Heart left ventricle (tissue), 13 donors: Measurements from ENCODE around the gene DOHH.

Source experiments
- CTCF ChIP-seq, 12 donors: fragments of 200-600 bp; sonication (generic) in 4 of 12; IDR thresholded peaks; one replicate each; pipeline versions ENCODE4 v1.5.0 to v1.8.0; 2018 to 2022; ENCODE audit warnings: antibody characterized with exemption in 12 of 12, mild to moderate bottlenecking in 5 of 12
- POLR2A ChIP-seq, 2 donors: fragments of 450-650 bp; IDR thresholded peaks; one replicate each; pipeline ENCODE4 v1.6.1; 2017; ENCODE audit warnings: antibody characterized with exemption in 2 of 2, mild to moderate bottlenecking in 2 of 2, moderate library complexity in 2 of 2
- donor health status: ischemic (EF 13 %, LVEDD 7.1; RV severe dilation, severe dysfunction).
- donor health status: DM: no; HTN: yes; CAD: no.
- donor health status: DM: no; HTN: no; CAD: no.
- donor health status: ischemic (EF 25% LVEDD 6.9; RV normal size, moderate dysfunction).
- donor health status: ischemic (EF 25% LVEDD 5.7; RV mildly dilated, moderate dysfunction).
- donor health status: ischemic (EF 35%, LVEDD 5.7; RV mildly dilated, moderate dysfunction).
- donor health status: nonischemic (EF 11% LVEDD 7.7; RV severe dilation, severe dysfunction).
- donor health status: DM: yes; HTN: yes; CAD: no.
- donor health status: PGD.
- donor health status: ischemic (EF 29% LVEDD 5.4; RV normal size, mild dysfunction).
- donor health status: nonischemic (EF 23%, LVEDD 6.1; RV moderate dilation, normal function).

GRCh38 chr19:3492131-3492839 lies 8.2 kb downstream of the DOHH start:
- TF ChIP-seq CTCF (IDR thresholded peaks at IDR 0.05) = no peak
- TF ChIP-seq POLR2A (IDR thresholded peaks at IDR 0.05) = no peak
